Occipital lobe (tissue), 2 donors: Measurements from ENCODE around the gene FCMR. TPM values are rescaled to one million over a fixed set of nuclear protein-coding genes. Genes with fewer than 3 reads are reported as not detected.

ENCODE experiments used
- DNase-seq: peaks from one replicate; lab custom pipeline; 2025; lab: John Stamatoyannopoulos, UW
- total RNA-seq: library from RNA; depleted of rRNA; stranded (reverse); fragments of >200 nt; gene quantifications from one replicate; pipeline ENCODE4 v1.2.3, GENCODE V29; 2014

The FCMR gene
- total RNA-seq, 1 donor from 2014 or later = 0.47 TPM

GRCh38 chr1:206901944-206902343, 19.8 kb downstream of the FCMR start:
- no peak for DNase-seq

- DNase-seq = no peak
Observed at GRCh38 chr1:206900149-206900548, 21.6 kb downstream of the FCMR start.

GRCh38 chr1:206899717-206900116, 22.0 kb downstream of the FCMR start:
- no peak for DNase-seq

- no peak for DNase-seq
Observed at GRCh38 chr1:206898915-206899431, 22.8 kb downstream of the FCMR start.

GRCh38 chr1:206898089-206898914, 23.4 kb downstream of the FCMR start:
- DNase-seq = no peak

- no peak for DNase-seq
Observed at GRCh38 chr1:206897175-206897574, 24.6 kb downstream of the FCMR start, which contains the start of gene IL24. TSS of gene IL24 (plus strand) at chr1:206897443. CDS start at chr1:206897833, 390 bp downstream.

- no peak for DNase-seq
Observed at GRCh38 chr1:206896261-206896660, 25.5 kb downstream of the FCMR start.

GRCh38 chr1:206895837-206896242, 25.9 kb downstream of the FCMR start:
- no peak for DNase-seq

- DNase-seq = no peak
Observed at GRCh38 chr1:206895325-206895724, 26.4 kb downstream of the FCMR start.

- no peak for DNase-seq
Observed at GRCh38 chr1:206893380-206893779, 28.4 kb downstream of the FCMR start.

- DNase-seq = no peak
Observed at GRCh38 chr1:206892351-206892984, 29.3 kb downstream of the FCMR start.

- no peak for DNase-seq
Observed at GRCh38 chr1:206891412-206891811, 30.3 kb downstream of the FCMR start.

GRCh38 chr1:206890125-206891060, 31.3 kb downstream of the FCMR start:
- DNase-seq = no peak

- no peak for DNase-seq
Observed at GRCh38 chr1:206887701-206888100, 34.0 kb downstream of the FCMR start.

- no peak for DNase-seq
Observed at GRCh38 chr1:206886831-206887230, 34.9 kb downstream of the FCMR start.

- DNase-seq = no peak
Observed at GRCh38 chr1:206885341-206886060, 36.2 kb downstream of the FCMR start.

- DNase-seq = no peak
Observed at GRCh38 chr1:206883876-206884275, 37.9 kb downstream of the FCMR start.

- no peak for DNase-seq
Observed at GRCh38 chr1:206883160-206883559, 38.6 kb downstream of the FCMR start.

GRCh38 chr1:206882555-206882954, 39.2 kb downstream of the FCMR start:
- DNase-seq = no peak

GRCh38 chr1:206880314-206880713, 41.4 kb downstream of the FCMR start:
- DNase-seq = no peak

- no peak for DNase-seq
Observed at GRCh38 chr1:206878456-206878855, 43.3 kb downstream of the FCMR start.
